Activated gamma-delta T cell treated with Interleukin-2 at 50 U/mL for 16 hours (primary cell): Measurements from ENCODE around the gene FKBP8.
A peak's percentile ranks its signal among the peaks of the same experiment; 100 is the strongest.
"Not testable (repeated sequence)": the region's sequence is repeated elsewhere in the genome, so short reads cannot be mapped to it uniquely, and the experiment has no call there.

Experiments used
- DNase-seq: peaks from one replicate; pipeline ENCODE4 v3.0.0-alpha.2; 2020

FKBP8 gene

GRCh38 chr19:18542941-18543813 is at the start of gene FKBP8:
FKBP8 (minus strand) TSS chr19:18543573; CDS start chr19:18541970, 1,603 bp downstream.
- DNase-seq = peak; percentile 93

- not testable (repeated sequence) for DNase-seq
Observed at GRCh38 chr19:18592732-18593131, 49.4 kb upstream of the FKBP8 start.

GRCh38 chr19:18591735-18592385 is 48.5 kb upstream of the FKBP8 start:
- DNase-seq = no peak

- DNase-seq = no peak
Observed at GRCh38 chr19:18590273-18591272, 47.2 kb upstream of the FKBP8 start.

GRCh38 chr19:18589380-18590272 is 46.3 kb upstream of the FKBP8 start:
- DNase-seq = peak; percentile 60

- DNase-seq = peak; percentile 85
Observed at GRCh38 chr19:18588611-18589379, 45.4 kb upstream of the FKBP8 start, which contains the start of gene REX1BD. REX1BD (plus strand) TSS chr19:18588798; CDS start chr19:18588802, 4 bp downstream.

GRCh38 chr19:18587962-18588610 is 44.7 kb upstream of the FKBP8 start:
- no peak for DNase-seq

GRCh38 chr19:18587561-18587960 is 44.2 kb upstream of the FKBP8 start:
- no peak for DNase-seq

- no peak for DNase-seq
Observed at GRCh38 chr19:18586306-18586705, 42.9 kb upstream of the FKBP8 start.

GRCh38 chr19:18580311-18580710 is 36.9 kb upstream of the FKBP8 start:
- no peak for DNase-seq

- DNase-seq = no peak
Observed at GRCh38 chr19:18577365-18577914, 34.1 kb upstream of the FKBP8 start.

- DNase-seq = no peak
Observed at GRCh38 chr19:18576383-18576782, 33.0 kb upstream of the FKBP8 start.

- DNase-seq = no peak
Observed at GRCh38 chr19:18574691-18575291, 31.4 kb upstream of the FKBP8 start.

GRCh38 chr19:18571564-18572344 is 28.4 kb upstream of the FKBP8 start, which contains the start of gene UBA52:
UBA52 (plus strand) TSS chr19:18571857; CDS start chr19:18573301, 1,444 bp downstream.
- DNase-seq = peak; percentile 98

- DNase-seq = no peak
Observed at GRCh38 chr19:18568367-18568766, 25.0 kb upstream of the FKBP8 start.

- DNase-seq = no peak
Observed at GRCh38 chr19:18566953-18567352, 23.6 kb upstream of the FKBP8 start.

- no peak for DNase-seq
Observed at GRCh38 chr19:18562086-18562485, 18.7 kb upstream of the FKBP8 start.

GRCh38 chr19:18559685-18560084 is 16.3 kb upstream of the FKBP8 start:
- DNase-seq = no peak

- no peak for DNase-seq
Observed at GRCh38 chr19:18558604-18559003, 15.2 kb upstream of the FKBP8 start.
